Nephron (organoid): ENCODE results near the gene FLII.

Experiments used
- H3K27ac Mint-ChIP-seq, 3 experiments: 2 replicates each; pipeline ENCODE4 v1.8.0; 2020; ENCODE audit warnings: mixed read lengths in 3 of 3, mild to moderate bottlenecking in 2 of 3, moderate library complexity in 1 of 3
- H3K27me3 Mint-ChIP-seq: 2 replicates; pipeline ENCODE4 v1.8.0; 2021; ENCODE audit warnings: low read depth, mild to moderate bottlenecking, moderate library complexity, mixed read lengths
- H3K36me3 Mint-ChIP-seq: 2 replicates; pipeline ENCODE4 v1.8.0; 2020; ENCODE audit warnings: low read depth, mixed read lengths
- H3K4me1 Mint-ChIP-seq: 2 replicates; pipeline ENCODE4 v1.8.0; 2020; ENCODE audit warnings: mixed read lengths
- H3K4me3 Mint-ChIP-seq, 3 experiments: 2 replicates each; pipeline ENCODE4 v1.8.0; 2020; ENCODE audit warnings: mild to moderate bottlenecking in 3 of 3, mixed read lengths in 3 of 3, moderate library complexity in 2 of 3
- H3K9me3 Mint-ChIP-seq: 2 replicates; pipeline ENCODE4 v1.8.0; 2020; ENCODE audit warnings: mixed read lengths
- CTCF ChIP-seq, 3 experiments: fragments of 200-600 bp; sonication (generic); IDR thresholded peaks; one replicate each; pipeline ENCODE4 v1.5.0; 2021; ENCODE audit warnings: antibody characterized with exemption in 3 of 3; ENCODE audit not compliant: unreplicated experiment in 3 of 3

Gene FLII

GRCh38 chr17:18205861-18206260, 52.7 kb downstream of the FLII start:
- H3K9me3 Mint-ChIP-seq: no peaks in the 10 kb centered on the region
- H3K36me3 Mint-ChIP-seq: peaks cover 48% of the 10 kb centered on the region

GRCh38 chr17:18203308-18203707, 55.2 kb downstream of the FLII start:
- Mint-ChIP-seq H3K27me3 (no peaks in the 10 kb centered on the region), H3K4me3 (no peak overlapping the region), H3K36me3 (peaks cover 37% of the 10 kb centered on the region), H3K9me3 (no peaks in the 10 kb centered on the region), H3K27ac (no peak overlapping the region), H3K4me1 (no peaks in the 10 kb centered on the region)
- no peak for TF ChIP-seq CTCF (IDR thresholded peaks at IDR 0.05; ENCODE audit: unreplicated experiment in 3 of 3)

More at GRCh38 chr17:18205861-18206260, 52.7 kb downstream of the FLII start:
- Mint-ChIP-seq H3K27me3 (no peaks in the 10 kb centered on the region), H3K4me1 (no peaks in the 10 kb centered on the region), H3K4me3 (no peak overlapping the region), H3K27ac (no peak overlapping the region)
- TF ChIP-seq CTCF (IDR thresholded peaks at IDR 0.05; ENCODE audit: unreplicated experiment in 3 of 3): no peak

GRCh38 chr17:18201108-18201507, 57.4 kb downstream of the FLII start:
- H3K36me3 Mint-ChIP-seq: peaks cover 46% of the 10 kb centered on the region
- peaks cover 4% of the 10 kb centered on the region for H3K4me1 Mint-ChIP-seq
- H3K27me3 Mint-ChIP-seq: no peaks in the 10 kb centered on the region
- H3K9me3 Mint-ChIP-seq: no peaks in the 10 kb centered on the region
- no peak overlapping the region for H3K27ac Mint-ChIP-seq
- H3K4me3 Mint-ChIP-seq: no peak overlapping the region
- no peak for TF ChIP-seq CTCF (IDR thresholded peaks at IDR 0.05; ENCODE audit: unreplicated experiment in 3 of 3)

GRCh38 chr17:18198530-18198929, 60.0 kb downstream of the FLII start:
- TF ChIP-seq CTCF (IDR thresholded peaks at IDR 0.05; ENCODE audit: unreplicated experiment in 3 of 3): no peak
- Mint-ChIP-seq H3K9me3 (no peaks in the 10 kb centered on the region), H3K27ac (no peak overlapping the region), H3K4me3 (no peak overlapping the region), H3K27me3 (no peaks in the 10 kb centered on the region), H3K36me3 (peaks cover 61% of the 10 kb centered on the region), H3K4me1 (peaks cover 4% of the 10 kb centered on the region)

GRCh38 chr17:18197535-18198194, 60.9 kb downstream of the FLII start:
- peaks cover 4% of the 10 kb centered on the region for H3K4me1 Mint-ChIP-seq
- no peaks in the 10 kb centered on the region for H3K27me3 Mint-ChIP-seq
- no peaks in the 10 kb centered on the region for H3K9me3 Mint-ChIP-seq
- no peak overlapping the region for H3K4me3 Mint-ChIP-seq
- no peak for TF ChIP-seq CTCF (IDR thresholded peaks at IDR 0.05; ENCODE audit: unreplicated experiment in 3 of 3)
- no peak overlapping the region for H3K27ac Mint-ChIP-seq
- H3K36me3 Mint-ChIP-seq: peaks cover 59% of the 10 kb centered on the region

- H3K4me3 Mint-ChIP-seq: no peak overlapping the region
- no peaks in the 10 kb centered on the region for H3K9me3 Mint-ChIP-seq
- TF ChIP-seq CTCF (IDR thresholded peaks at IDR 0.05; ENCODE audit: unreplicated experiment in 3 of 3): no peak
- H3K4me1 Mint-ChIP-seq: peaks cover 22% of the 10 kb centered on the region
- H3K27me3 Mint-ChIP-seq: no peaks in the 10 kb centered on the region
- H3K36me3 Mint-ChIP-seq: peaks cover 66% of the 10 kb centered on the region
- H3K27ac Mint-ChIP-seq: no peak overlapping the region
Observed at GRCh38 chr17:18195246-18195645, 63.3 kb downstream of the FLII start.
